ENCODE measurements around the gene RPUSD3.
A peak's percentile ranks its signal among the peaks of the same experiment; 100 is the strongest.
"Not testable (repeated sequence)": the region's sequence is repeated elsewhere in the genome, so short reads cannot be mapped to it uniquely, and the experiment has no call there.

The RPUSD3 gene

DNA sequence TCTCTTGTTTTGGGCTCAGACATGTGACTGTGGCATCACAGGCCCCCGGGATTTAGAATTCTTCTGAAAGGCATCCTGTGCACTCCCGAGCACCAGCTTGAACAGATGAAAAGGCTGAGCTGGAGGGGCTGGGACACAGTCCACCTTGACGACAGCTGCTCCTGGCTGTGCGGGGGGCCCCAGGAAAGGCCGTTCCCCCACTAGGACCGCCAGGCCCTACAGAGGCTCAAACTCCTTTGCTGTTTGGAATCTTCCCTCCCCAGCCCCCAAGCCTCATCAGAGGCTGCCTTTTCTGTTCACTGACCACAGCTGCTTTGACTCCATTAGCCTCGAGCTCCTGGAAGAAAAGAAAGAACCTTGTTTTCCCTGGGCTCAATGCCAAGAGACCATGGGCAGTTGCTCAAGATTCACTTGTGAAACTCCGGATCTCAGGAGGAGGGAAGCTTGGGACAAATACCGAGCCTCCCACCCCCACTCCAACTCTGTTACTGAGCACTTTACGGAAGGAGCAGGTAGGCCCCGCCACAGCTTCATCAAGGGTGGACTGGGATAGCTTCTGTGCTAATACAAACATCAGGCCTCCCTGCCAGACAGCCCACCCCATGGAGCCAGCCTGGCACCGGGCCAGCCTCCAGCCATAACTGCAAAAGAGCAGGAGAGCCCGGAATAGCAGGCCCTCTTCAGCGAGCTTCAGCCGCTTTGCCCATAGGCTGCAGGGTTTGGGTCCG lies 20.6 kb upstream of the RPUSD3 start:
- DNase-seq (ENCODE audit: low spot score), result peak; percentile 25

DNA sequence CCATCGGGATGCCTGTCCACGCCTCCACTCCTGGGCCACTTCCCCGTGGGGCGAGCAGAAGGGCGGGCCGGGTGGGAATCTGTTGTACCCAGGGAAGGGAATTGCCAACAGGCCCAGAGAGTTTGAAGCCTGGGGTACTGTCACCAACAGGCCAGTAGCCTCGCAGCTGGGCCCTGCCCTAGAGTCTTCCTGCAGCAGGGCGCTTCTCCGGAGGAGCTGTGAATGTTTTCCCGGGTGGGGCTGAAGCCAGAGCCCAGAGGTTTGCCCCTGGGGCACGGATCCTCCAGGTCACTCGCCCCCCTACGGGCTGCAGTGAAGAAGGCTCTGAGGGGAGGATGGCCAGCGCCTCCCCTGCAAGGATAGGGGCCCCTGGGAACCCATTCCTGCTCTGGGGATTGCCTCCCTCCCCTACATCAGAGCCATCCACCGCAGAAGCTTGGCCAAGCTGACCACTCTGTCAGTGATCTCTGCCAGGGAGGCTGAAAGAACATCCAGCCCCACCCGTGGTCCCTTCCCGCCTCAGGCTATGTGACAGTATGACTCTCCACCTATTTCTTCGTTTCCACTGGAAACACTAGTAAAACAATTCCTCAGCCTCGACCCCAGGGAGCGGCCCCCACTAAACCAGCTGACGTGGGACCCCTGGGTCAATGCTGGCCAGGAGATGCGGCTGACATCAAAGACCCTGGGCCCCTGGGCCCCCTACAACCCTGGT lies 19.4 kb upstream of the RPUSD3 start:
- no peak for DNase-seq (ENCODE audit: low spot score)

DNA sequence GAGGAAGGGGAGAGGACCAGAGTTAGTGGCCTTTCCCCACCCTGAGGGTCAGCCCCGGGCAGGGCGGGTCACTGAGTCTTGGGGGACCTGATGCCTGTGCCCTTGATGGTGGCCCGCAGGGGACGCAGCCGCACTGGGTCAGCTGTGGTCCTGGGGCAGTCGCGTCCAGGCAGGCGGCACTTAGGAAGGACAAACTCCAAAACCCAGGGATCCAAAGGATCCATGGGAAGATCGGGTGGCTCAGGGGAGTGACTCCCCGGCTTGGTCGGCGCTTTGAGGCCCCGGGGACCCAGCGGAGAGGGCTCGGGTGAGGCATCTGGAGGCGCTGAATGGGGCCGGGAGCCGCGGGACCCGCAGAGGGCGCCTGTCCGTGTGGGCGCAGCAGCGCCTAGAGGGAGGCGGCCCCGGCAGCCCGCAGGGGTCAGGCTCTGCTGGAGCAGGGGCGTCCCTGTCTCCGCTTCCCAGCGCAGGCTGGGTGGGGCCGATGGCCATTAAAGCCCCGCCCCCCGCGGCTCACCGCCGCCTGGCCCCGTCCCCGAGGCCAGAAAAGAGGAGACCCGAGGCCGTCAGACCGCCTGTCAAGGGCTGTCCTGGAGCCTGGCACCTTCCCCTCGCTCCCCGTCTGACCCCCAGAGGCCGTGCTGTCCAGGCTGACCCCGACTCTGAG lies 18.7 kb upstream of the RPUSD3 start:
- peak; percentile 82 for DNase-seq (ENCODE audit: low spot score)

DNA sequence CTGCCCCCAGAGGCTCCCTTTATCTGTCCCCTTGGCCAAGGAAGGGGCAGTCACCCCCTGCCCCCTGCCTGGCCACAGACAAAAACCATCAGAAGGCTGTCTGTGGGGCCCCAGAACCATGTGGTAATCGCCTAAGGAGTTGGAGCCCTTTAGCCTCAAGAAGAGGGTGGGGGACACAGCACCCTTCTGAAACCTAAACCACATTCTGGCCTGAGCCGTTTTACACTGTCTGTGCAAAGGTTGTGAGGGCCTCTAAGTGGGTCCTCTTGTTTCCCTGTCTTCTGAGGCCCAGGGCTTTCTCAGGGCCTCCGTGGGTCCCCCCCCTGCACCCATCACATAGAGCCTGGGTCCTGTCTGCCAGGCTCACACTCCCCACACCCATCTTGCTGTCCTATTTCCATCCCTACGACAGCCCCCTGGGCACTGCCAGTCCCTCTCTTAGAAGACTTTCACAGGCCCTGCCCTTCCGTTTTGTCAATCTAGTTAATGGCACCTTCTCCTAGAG lies 17.9 kb upstream of the RPUSD3 start:
- DNase-seq (ENCODE audit: low spot score), result no peak

DNA sequence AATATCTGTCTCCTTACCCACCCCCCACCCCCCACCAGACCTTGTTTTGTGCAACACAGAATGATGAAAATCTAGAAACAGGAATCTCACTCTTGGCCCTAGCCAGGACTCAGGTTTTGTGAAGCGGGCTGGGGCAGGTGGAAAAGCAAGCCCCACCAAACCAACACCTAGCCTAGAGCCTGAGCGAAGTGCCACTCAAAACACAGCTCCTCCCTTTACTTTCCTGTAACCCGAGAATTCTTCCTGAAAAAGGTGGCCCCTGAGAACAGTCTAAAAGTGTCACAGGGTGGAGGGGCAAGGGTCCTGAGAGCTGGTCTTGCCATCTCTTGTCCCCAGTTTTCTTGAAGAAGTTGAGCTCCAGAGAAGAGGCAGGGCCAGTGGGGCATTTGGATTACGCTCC lies 17.4 kb upstream of the RPUSD3 start:
- no peak for DNase-seq (ENCODE audit: low spot score)

DNA sequence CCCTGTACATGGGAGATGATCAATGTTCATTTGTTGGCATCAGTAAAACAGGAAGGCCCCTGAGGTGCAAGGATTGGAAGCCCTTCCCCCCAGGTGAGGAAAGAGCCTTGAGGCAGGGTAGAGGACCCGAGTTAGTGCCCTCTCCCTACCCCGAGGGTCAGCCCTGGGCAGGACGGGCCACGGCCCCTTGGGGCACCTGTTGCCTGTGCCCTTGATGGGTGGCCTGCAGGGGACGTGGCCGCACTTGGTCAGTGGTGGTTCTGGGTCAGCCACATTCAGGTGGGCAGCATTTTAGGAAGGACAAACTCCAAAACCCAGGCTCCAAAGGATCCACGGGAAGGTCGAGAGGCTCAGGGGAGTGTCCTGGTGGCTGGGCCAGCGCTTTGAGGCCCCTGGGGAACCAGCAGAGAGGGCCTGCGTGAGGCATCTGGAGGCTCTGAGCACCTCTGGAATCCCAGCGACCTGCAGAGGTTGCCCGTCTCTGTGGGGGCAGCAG lies 15.8 kb upstream of the RPUSD3 start:
- DNase-seq (ENCODE audit: low spot score), result no peak

DNA sequence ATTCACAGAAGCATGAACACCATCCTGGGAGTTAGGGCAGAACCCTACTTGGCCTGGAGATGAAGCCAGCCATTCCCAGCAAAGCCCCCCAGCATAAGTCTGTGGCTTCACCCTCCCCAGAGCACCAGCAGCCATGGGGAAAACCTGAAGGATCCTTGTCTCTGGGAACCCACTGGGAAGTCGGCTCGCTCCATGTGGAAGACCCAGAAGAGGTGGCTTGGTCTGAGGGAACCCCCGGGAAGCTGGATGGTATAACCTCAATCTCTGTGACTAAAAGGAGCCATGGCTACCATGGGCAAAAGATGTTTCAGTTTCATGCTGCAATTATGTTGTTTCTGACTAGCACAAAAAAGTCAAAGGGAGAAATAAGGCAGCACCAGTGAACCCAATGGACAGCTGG lies 11.8 kb upstream of the RPUSD3 start:
- no peak for DNase-seq (ENCODE audit: low spot score)

DNA sequence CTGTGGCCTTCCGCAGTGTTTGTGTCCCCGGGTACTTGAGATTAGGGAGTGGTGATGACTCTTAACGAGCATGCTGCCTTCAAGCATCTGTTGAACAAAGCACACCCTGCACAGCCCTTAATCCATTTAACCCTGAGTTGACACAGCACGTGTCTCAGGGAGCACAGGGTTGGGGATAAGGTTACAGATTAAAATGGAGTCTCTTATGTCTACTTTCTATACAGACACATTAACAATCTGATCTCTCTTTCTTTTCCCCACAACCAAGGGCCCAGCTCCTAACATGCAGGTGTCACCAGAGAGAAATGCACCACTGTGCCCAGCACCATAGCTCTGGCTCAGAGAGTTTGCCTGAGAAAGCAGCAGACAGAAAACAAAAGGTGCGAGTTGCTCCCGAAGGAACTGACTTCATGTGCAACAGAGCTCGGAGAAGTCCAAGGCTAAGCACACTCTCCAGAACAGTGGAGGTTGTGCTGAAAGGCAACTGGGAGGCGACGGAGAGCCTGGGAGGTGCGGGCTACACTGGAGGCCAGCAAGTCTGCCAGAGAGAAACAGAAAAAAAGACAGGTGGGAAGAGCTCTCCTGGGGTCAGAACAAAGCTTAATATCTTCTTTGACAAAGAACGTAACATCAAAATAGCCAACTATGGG lies 10.6 kb upstream of the RPUSD3 start:
- DNase-seq (ENCODE audit: low spot score), result not testable (repeated sequence)

DNA sequence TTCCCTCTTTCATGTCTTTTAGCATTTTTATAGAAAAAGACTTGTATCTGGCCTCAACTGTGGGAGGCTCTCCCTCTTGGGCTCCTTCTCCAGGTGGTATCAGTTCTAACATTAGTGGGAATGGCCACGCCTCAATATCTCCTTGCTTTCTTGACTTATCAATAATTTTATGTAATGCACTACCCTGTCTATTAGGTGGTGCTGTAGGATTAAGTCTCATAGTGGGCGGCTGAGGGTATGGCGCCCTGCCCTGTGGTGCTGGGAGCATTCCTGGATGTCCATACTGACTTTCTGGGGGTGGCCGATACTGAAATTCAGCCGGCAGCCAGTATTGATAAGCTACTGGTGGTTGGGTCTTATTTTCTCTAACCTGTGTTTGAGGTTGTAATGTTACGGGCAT lies 8.7 kb upstream of the RPUSD3 start:
- DNase-seq (ENCODE audit: low spot score), result no peak

DNA sequence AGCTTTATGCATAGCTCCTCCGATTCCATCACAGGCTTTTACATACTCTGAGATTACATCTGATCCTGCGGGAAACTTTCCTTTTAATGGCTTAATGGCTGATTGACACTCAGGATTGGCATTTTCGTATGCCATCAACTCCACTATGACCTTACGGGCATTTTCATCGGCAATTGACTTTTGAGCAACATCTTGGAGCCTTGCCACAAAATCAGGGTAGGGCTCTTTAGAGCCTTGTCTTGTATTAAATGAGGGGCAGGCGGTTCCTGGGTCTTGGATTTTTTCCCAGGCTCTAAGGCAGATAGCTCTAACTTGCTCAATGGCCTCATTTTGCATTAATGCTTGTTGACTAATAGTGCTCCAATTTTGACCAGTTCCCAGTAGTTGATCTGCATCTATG lies 8.1 kb upstream of the RPUSD3 start:
- not testable (repeated sequence) for DNase-seq (ENCODE audit: low spot score)

DNA sequence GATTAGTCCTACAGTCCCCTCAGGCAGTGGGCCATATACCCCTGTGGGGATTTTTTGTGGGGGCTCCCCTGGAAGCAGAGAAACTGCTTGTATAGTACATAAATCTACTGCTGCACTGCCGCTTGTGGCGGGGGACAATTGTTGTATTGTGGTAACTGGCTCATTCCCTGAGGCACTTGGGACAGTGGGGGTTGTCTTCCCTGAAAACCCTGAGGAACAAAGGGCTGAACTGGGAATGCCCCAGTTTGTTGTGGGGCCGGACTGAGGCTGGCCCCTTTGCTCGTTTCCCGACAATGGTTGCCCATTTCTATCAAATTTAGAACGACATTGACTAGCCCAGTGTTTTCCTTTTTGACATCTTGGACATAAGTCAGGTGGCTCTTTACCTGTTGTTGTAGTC lies 7.6 kb upstream of the RPUSD3 start:
- not testable (repeated sequence) for DNase-seq (ENCODE audit: low spot score)

DNA sequence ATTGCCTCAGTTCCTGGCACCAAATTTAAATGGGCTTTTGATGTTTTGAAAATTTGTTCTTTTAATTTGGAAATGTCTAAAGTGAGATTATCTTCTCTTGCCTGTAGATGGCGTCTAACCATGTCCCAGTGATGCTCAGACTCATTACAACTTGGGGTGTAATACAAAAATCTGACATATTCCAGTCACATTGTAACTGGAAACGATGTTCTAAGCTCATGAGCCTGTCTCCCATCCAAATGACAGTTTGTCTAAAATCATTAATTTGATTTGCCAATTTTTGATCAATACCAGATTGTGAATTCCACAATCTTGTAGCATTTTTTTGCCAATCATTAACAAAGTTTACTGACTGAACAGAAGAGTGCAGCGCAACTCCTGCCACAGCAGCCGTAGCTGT lies 5.1 kb upstream of the RPUSD3 start:
- DNase-seq (ENCODE audit: low spot score), result not testable (repeated sequence)

DNA sequence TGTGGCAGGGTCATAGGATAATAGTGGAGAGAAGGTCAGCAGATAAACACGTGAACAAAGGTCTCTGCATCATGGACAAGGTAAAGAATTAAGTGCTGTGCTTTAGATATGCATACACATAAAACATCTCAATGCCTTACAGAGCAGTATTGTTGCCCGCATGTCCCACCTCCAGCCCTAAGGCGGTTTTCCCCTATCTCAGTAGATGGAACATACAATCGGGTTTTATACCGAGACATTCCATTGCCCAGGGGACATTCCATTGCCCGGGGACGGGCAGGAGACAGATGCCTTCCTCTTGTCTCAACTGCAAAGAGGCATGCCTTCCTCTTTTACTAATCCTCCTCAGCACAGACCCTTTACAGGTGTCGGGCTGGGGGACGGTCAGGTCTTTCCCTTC lies 4.1 kb upstream of the RPUSD3 start:
- DNase-seq (ENCODE audit: low spot score), result not testable (repeated sequence)

DNA sequence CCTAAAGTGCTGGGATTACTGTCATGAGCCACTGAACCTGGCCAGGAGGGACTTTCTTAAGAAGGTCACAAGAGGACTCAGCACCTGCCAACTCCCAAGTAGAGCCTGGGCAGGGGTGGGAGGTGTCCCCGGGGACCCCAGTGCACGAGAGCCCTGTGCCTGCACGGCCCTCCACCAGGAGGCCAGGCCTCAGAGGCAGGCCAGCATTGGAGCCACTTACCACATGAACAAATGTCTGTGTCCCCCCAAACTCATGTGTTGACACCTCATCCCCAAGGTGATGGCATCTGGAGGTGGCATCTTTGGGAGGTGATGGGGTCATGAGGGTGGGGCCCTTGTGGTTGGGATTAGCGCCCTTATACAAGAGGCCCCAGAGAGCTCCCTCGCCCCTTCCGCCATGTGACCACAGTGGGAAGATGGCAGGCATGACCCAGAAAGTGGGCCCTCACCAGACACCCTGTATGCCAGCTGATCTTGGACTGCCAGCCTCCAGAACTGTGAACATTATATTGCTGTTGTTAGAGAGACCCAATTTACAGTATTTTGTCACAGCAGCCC lies 3.2 kb upstream of the RPUSD3 start:
- no peak for DNase-seq (ENCODE audit: low spot score)

DNA sequence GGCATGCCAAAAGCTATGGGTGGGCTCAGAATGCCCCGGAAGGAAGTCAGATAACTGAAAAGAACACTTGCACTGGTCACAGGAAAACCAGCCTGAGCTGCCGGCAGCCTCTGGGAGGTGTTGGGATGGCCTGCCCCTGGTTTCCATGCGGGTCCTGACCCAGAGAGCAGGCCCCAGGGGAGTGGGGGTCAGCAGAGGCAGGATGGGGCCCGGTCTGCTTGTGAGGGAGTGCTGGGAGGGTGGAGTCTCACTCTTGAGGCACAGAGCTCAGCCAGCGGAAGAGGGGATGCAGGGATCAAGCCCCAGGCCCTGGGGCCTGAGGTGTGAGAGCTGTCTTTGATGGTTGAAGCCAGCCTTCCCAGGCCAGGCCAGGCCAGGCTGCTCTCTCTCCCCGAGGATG lies 2.4 kb upstream of the RPUSD3 start:
- no peak for DNase-seq (ENCODE audit: low spot score)

DNA sequence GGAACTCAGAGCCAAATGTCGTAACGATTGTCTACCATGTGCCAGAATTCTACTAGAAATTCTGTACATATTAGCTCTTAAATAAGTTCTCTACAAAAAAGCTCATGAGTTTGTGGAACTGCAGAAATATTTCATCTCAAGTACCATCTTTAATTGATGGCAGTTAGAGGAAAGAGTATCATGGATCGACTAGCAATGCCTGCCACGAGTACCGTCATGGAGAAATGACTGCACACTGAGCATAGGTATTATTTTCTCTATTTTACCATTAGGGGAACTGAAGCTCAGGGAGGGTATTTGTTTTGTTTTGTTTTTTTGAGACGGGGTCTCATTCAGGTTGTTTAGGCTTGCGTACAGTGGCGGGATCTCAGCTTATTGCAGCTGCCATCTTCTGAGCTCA lies 2.8 kb downstream of the RPUSD3 start:
- no peak for DNase-seq (ENCODE audit: low spot score)

DNA sequence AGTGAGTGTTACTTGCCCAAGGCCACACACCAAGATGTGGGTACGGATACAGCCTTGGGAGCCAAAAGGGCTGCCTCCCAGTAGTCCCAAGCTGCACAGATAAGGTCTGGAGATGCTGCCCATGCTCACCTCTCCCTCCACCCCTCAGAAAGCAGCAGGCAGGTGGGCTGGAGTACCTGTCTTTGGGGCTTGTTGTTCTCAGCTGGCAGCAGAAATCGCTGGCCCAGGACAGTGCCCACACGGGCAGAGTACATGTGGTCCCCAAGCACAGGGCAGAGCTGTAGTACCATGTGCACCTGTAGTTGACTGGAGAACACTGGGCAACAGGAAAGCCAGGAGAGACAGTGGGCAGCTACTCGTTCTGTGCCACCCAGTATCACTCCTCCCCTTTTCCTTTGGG lies 5.0 kb downstream of the RPUSD3 start:
- no peak for DNase-seq (ENCODE audit: low spot score)

DNA sequence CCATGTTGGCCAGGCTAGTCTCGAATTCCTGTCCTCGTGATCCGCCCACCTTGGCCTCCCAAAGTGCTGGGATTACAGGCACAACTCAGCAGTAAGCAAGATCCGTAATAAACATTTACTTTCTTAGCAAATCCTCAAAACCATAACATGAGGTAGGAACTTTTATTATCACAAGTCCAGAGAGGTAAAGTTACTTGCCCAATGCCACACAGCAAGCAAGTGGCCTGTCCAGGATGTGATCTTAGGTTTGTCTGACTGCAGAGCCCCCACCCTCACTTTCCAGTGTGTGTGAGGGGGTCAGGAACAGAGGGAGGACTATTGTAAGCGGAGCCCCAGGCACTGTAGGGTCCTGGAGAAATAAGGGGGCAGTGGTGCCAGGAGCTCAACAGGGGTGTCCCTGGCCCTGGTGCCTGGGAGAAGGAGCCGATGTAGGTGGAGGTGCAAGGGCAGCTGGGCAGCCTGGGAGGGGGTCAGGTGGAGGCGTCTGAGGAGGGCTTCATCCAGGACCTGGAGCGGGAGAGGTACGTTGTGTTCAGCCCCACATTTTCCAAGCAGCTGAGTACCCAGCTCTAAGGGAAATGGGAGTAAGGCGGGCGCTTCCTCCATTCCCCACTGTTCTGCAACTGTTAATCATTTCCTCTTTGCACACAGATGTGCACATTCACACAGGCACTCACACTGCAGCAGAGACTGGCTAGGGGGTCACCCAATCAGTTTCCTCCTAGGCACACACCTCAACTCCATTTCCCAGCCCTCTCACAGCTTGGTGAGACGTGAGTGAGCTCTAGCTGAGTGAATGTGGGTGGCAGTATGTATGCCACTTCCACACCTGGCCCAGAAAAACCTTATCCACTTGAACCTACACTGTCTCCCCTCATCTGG lies 5.9 kb downstream of the RPUSD3 start:
- DNase-seq (ENCODE audit: low spot score), result no peak

DNA sequence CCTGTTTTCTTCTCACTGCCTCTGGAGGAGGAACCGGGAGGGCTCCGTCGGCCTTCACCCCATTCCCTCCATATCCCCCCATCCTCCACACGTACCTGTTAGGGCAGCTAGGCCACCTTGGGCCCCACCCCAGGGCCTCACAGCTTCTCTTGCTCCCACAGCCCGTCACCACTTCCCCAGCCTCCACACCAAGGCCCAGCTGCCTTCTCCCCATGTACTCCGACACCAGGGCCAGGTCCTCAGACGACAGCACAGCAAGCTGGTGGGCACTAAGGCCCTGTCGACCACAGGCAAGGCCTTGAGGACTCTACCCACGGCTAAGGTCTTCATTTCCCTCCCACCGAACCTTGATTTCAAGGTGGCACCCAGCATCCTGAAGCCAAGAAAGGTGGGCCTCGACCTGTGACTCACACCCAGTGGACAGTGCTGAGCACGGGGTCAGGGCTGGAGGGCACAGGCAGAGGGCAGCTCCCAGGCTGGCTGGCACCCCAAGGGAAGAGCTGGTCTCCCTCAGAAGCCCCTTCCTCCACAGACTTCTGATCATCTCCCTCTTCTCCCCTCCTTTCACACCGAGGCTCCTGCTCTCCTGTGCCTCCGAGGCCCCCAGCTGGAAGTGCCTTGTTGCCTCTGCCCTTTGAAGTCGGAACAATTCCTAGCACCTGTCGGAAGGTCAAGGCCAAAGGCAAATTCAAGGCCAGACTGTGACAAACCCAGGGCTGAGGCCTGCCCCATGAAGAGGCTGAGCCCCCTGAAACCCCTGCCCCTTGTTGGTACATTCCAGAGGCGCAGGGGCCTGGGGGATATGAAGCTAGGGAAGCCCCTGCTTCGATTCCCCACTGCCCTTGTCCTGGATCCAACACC lies 9.1 kb downstream of the RPUSD3 start:
- no peak for DNase-seq (ENCODE audit: low spot score)

DNA sequence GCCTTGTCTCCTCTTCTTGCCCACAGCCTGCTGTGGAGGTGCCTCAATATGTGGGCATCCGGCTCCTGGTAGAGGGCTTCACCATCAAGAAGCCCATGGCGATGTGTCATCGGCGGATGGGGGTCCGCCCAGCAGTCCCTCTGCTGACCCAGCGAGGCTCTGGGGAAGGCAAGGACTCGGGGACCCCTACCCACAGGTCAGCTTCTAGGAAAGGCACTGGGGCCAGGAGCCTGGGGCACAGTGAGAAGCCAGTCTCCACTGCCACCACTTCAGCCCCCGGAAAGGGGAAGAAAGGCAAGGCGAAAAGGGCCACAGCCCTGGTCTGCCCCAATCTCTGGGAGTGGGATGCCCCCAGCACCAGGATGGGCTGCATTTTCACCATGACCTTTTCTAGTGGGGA lies 10.7 kb downstream of the RPUSD3 start:
- DNase-seq (ENCODE audit: low spot score), result no peak

Data from GM03348 (cell line).